Natural killer cell (primary cell): ENCODE measurements around the gene ARPIN. TPM values are rescaled to one million over a fixed set of nuclear protein-coding genes. Genes with fewer than 3 reads are reported as not detected.

Experiments used
- ATAC-seq, 3 donors: fragments of 150-1000 bp in 2 of 3; fragments of 200-7000 bp in 1 of 3; cut with Tn5 transposase; 1 replicate in 1 of 3; 2 replicates in 2 of 3; pipeline ENCODE4 v1.10.0; 2021; ENCODE audit warnings: mild to moderate bottlenecking in 2 of 3, moderate library complexity in 2 of 3
- DNase-seq, 2 donors: peaks; one replicate each; pipeline versions ENCODE4 v3.0.0 to v3.0.0-alpha.2; 2013 to 2021; ENCODE audit warnings: mixed read lengths in 1 of 2
- H3K27ac ChIP-seq: one replicate; pipeline ENCODE4 v1.5.1; 2013; ENCODE audit warnings: mild to moderate bottlenecking, low read length
- H3K27me3 ChIP-seq: one replicate; pipeline ENCODE4 v1.6.1; 2013; ENCODE audit warnings: low read length; ENCODE audit not compliant: control insufficient read depth, insufficient read depth
- H3K36me3 ChIP-seq: one replicate; pipeline ENCODE4 v1.6.1; 2013; ENCODE audit warnings: low read length; ENCODE audit not compliant: control insufficient read depth, insufficient read depth
- H3K4me1 ChIP-seq: one replicate; pipeline ENCODE4 v1.6.1; 2013; ENCODE audit warnings: low read length; ENCODE audit not compliant: control insufficient read depth, insufficient read depth
- H3K4me3 ChIP-seq: one replicate; pipeline ENCODE4 v1.5.1; 2013; ENCODE audit warnings: low read length
- H3K9me3 ChIP-seq: one replicate; pipeline ENCODE4 v1.6.1; 2013; ENCODE audit warnings: low read length; ENCODE audit not compliant: control insufficient read depth, insufficient read depth
- H3K27ac Mint-ChIP-seq, 2 donors: one replicate each; pipeline ENCODE4 v1.8.0; 2022; ENCODE audit warnings: mild to moderate bottlenecking in 2 of 2, mixed read lengths in 2 of 2, moderate library complexity in 1 of 2
- H3K27me3 Mint-ChIP-seq, 2 donors: one replicate each; pipeline ENCODE4 v1.8.0; 2022; ENCODE audit warnings: low read depth in 2 of 2, mixed read lengths in 2 of 2
- H3K36me3 Mint-ChIP-seq: one replicate; pipeline ENCODE4 v1.8.0; 2022; ENCODE audit warnings: mixed read lengths
- H3K4me1 Mint-ChIP-seq, 2 donors: one replicate each; pipeline ENCODE4 v1.8.0; 2022; ENCODE audit warnings: mixed read lengths in 2 of 2
- H3K4me3 Mint-ChIP-seq: one replicate; pipeline ENCODE4 v1.8.0; 2022; ENCODE audit warnings: mild to moderate bottlenecking, moderate library complexity, mixed read lengths
- H3K9me3 Mint-ChIP-seq, 2 donors: one replicate each; pipeline ENCODE4 v1.8.0; 2022; ENCODE audit warnings: mixed read lengths in 2 of 2
- CTCF ChIP-seq: fragments of 200-600 bp; IDR thresholded peaks from one replicate; pipeline ENCODE4 v1.8.0; 2022; ENCODE audit warnings: antibody characterized with exemption
- WGBS: methylation state at CpG from one replicate; pipeline ENCODE4 v1.1.7; 2013; ENCODE audit warnings: missing lambda C conversion rate; ENCODE audit not compliant: insufficient coverage; 5-methylcytosine and 5-hydroxymethylcytosine counted together
- intact Hi-C: fragments of 100-400 bp; cut with micrococcal nuclease; formaldehyde crosslinking; loops from one replicate; pipeline ENCODE4 v1.14.2; 2022
- total RNA-seq, 4 donors: library from RNA; stranded (reverse); fragments of 120-200 nt in 1 of 4; gene quantifications; one replicate each; pipeline versions ENCODE4 v1.2.3 to v1.2.4, GENCODE V29; 2013 to 2022

ARPIN gene
- total RNA-seq, 3 donors from 2014 or later (not counting 1 experiment from before 2014, with no cell fraction given), result 0.23 to 5.5 (median 0.38) TPM

- no peaks in the 10 kb centered on the region for H3K36me3 ChIP-seq
- Mint-ChIP-seq H3K9me3 (no peaks in the 10 kb centered on the region), H3K36me3 (no peaks in the 10 kb centered on the region), H3K27me3 (no peaks in the 10 kb centered on the region), H3K27ac (no peak overlapping the region), H3K4me1 (peaks cover 0 to 1% of the 10 kb centered on the region in 2 donors), H3K4me3 (no peak overlapping the region)
- no peak for TF ChIP-seq CTCF
- no peaks in the 10 kb centered on the region for H3K4me1 ChIP-seq
- intact Hi-C loops, result no loop called here
- DNase-seq, result no peak
- no peak for ATAC-seq
- no peak overlapping the region for H3K4me3 ChIP-seq
- no peak overlapping the region for H3K27ac ChIP-seq
- H3K9me3 ChIP-seq, result no peaks in the 10 kb centered on the region
- no peaks in the 10 kb centered on the region for H3K27me3 ChIP-seq
- 93% methylated on average over 3 of the region's 3 CpGs for WGBS
These were observed 12.7 kb downstream of the ARPIN start for GRCh38 chr15:89899951-89900567.

GRCh38 chr15:89899295-89899945 is 13.3 kb downstream of the ARPIN start:
- intact Hi-C loops, result no loop called here
- H3K27ac ChIP-seq, result no peak overlapping the region
- H3K27ac Mint-ChIP-seq, result no peak overlapping the region

GRCh38 chr15:89898614-89899294 is 14.0 kb downstream of the ARPIN start:
- peaks cover 11 to 14% of the 10 kb centered on the region in 2 donors for H3K4me1 Mint-ChIP-seq
- no peak overlapping the region for H3K4me3 Mint-ChIP-seq
- H3K4me3 ChIP-seq, result no peak overlapping the region
- H3K36me3 Mint-ChIP-seq, result no peaks in the 10 kb centered on the region
- no peaks in the 10 kb centered on the region for H3K9me3 Mint-ChIP-seq
- H3K27me3 ChIP-seq, result no peaks in the 10 kb centered on the region
- H3K4me1 ChIP-seq, result peaks cover 8% of the 10 kb centered on the region
- H3K36me3 ChIP-seq, result no peaks in the 10 kb centered on the region
- 87% methylated on average over 7 of the region's 7 CpGs for WGBS
- no peaks in the 10 kb centered on the region for H3K27me3 Mint-ChIP-seq
- no peaks in the 10 kb centered on the region for H3K9me3 ChIP-seq
- intact Hi-C loops, result no loop called here
- peak; percentile 11 for TF ChIP-seq CTCF
- no peak overlapping the region for H3K27ac Mint-ChIP-seq
- DNase-seq, result peak in 1 of 2 donors; percentile 71
- no peak overlapping the region for H3K27ac ChIP-seq
- ATAC-seq, result no peak

More at GRCh38 chr15:89899295-89899945, 13.3 kb downstream of the ARPIN start:
- H3K36me3 ChIP-seq, result no peaks in the 10 kb centered on the region
- no peaks in the 10 kb centered on the region for H3K9me3 Mint-ChIP-seq
- ATAC-seq (no peak), DNase-seq (no peak)
- H3K4me3 Mint-ChIP-seq, result no peak overlapping the region
- H3K9me3 ChIP-seq, result no peaks in the 10 kb centered on the region
- H3K36me3 Mint-ChIP-seq, result no peaks in the 10 kb centered on the region
- WGBS, result 88% methylated on average over 12 of the region's 12 CpGs
- H3K4me3 ChIP-seq, result no peak overlapping the region
- no peak for TF ChIP-seq CTCF
- H3K4me1 Mint-ChIP-seq, result peaks cover 5 to 8% of the 10 kb centered on the region in 2 donors
- no peaks in the 10 kb centered on the region for H3K27me3 ChIP-seq
- peaks cover 4% of the 10 kb centered on the region for H3K4me1 ChIP-seq
- H3K27me3 Mint-ChIP-seq, result no peaks in the 10 kb centered on the region
